ENCODE measurements around the gene CYB561D1. TPM values are rescaled to one million over a fixed set of nuclear protein-coding genes. Genes with fewer than 3 reads are reported as not detected.
"Not testable (repeated sequence)": the region's sequence is repeated elsewhere in the genome, so short reads cannot be mapped to it uniquely, and the experiment has no call there.

Gene CYB561D1
- total RNA-seq, 3 donors from 2014 or later: 6.6 to 9.1 (median 8.2) TPM

DNA sequence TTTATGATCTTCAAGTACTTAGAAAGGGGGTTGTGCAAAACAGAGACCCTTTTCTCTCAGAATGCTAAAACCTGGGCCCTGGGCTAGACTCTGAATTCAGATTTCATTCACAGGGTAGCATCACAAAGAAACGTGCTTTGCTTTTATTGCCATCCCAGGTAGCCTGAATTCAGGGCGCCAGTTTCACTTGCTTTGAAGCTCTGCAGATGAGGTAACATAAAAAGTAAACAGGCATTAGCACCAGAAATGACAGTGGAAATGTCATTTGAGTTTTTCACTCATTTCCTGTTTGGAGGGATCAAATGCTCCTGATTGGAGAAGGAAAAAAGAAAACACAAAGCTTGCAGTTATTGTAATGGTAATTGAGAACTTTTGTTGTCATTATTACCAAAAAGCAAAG lies 25.0 kb upstream of the CYB561D1 start:
- Histone ChIP-seq H3K4me3 (no peak overlapping the region), H3K4me1 (no peaks in the 10 kb centered on the region), H3K27ac (no peak overlapping the region), H3K36me3 (no peaks in the 10 kb centered on the region), H3K9me3 (no peaks in the 10 kb centered on the region), H3K27me3 (peaks cover 3 to 46% of the 10 kb centered on the region in 2 donors)
- TF ChIP-seq POLR2A (IDR thresholded peaks at IDR 0.05) (no peak), POLR2AphosphoS5 (IDR thresholded peaks at IDR 0.05) (no peak)
- TF ChIP-seq, protein P1, sequence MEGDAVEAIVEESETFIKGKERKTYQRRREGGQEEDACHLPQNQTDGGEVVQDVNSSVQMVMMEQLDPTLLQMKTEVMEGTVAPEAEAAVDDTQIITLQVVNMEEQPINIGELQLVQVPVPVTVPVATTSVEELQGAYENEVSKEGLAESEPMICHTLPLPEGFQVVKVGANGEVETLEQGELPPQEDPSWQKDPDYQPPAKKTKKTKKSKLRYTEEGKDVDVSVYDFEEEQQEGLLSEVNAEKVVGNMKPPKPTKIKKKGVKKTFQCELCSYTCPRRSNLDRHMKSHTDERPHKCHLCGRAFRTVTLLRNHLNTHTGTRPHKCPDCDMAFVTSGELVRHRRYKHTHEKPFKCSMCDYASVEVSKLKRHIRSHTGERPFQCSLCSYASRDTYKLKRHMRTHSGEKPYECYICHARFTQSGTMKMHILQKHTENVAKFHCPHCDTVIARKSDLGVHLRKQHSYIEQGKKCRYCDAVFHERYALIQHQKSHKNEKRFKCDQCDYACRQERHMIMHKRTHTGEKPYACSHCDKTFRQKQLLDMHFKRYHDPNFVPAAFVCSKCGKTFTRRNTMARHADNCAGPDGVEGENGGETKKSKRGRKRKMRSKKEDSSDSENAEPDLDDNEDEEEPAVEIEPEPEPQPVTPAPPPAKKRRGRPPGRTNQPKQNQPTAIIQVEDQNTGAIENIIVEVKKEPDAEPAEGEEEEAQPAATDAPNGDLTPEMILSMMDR (IDR thresholded peaks at IDR 0.05): no peak
- DNase-seq (ENCODE audit: low spot score in 2 of 2): no peak
- intact Hi-C loops (cut with DNase I; ENCODE audit: low total_unique reads): no loop called here

DNA sequence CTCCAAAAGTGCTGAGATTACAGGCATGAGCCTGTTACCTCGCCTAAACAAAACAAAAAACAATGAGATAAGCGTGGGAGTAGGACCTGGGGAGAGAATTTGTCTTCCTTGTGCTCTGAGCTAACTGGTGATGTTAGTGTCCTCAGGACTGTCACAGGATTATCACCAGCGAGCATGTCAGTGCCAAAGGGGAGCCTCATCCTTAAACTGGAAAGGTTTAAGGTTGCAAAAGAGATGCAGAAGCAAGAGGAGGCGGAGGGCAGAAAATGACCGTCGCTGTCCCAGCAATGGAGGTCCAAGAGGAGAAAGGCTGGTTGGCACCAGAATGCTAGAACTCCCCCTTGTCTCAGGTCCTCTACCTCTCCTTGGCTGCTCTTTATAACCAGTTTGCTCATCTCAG lies 23.6 kb upstream of the CYB561D1 start:
- TF ChIP-seq POLR2AphosphoS5 (IDR thresholded peaks at IDR 0.05): no peak
- no peak for TF ChIP-seq POLR2A (IDR thresholded peaks at IDR 0.05)
- TF ChIP-seq, protein P1 (IDR thresholded peaks at IDR 0.05): no peak
- no peaks in the 10 kb centered on the region for H3K36me3 ChIP-seq
- H3K27ac ChIP-seq: no peak overlapping the region
- H3K9me3 ChIP-seq: no peaks in the 10 kb centered on the region
- intact Hi-C loops (cut with DNase I; ENCODE audit: low total_unique reads): no loop called here
- peaks cover 3 to 38% of the 10 kb centered on the region in 2 donors for H3K27me3 ChIP-seq
- no peak overlapping the region for H3K4me3 ChIP-seq
- H3K4me1 ChIP-seq: no peaks in the 10 kb centered on the region
- no peak for DNase-seq (ENCODE audit: low spot score in 2 of 2)

DNA sequence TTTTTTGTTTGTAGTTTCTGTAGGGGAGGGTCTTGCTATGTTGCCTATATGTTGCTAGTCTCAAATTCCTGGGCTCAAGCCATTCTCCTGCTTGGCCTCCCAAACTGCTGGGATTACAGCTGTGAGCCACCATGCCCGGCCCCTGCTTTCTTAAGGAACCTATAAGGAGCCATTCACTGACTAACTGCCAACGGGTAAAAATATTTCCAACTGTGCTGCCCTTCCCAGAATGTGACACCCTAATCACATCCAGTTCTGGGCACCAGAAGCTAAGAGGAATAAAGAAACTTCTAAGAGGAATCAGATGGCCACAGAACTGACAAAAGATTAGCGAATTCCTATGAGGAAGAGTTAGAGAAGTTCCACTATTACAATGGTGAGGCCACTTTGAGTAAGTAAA lies 21.1 kb upstream of the CYB561D1 start:
- no peak for DNase-seq (ENCODE audit: low spot score in 2 of 2)
- Histone ChIP-seq H3K4me3 (no peak overlapping the region), H3K4me1 (no peaks in the 10 kb centered on the region), H3K36me3 (no peaks in the 10 kb centered on the region), H3K9me3 (no peaks in the 10 kb centered on the region), H3K27ac (no peak overlapping the region), H3K27me3 (peaks cover 0 to 13% of the 10 kb centered on the region in 2 donors)
- TF ChIP-seq, protein P1 (IDR thresholded peaks at IDR 0.05): no peak
- TF ChIP-seq POLR2AphosphoS5 (IDR thresholded peaks at IDR 0.05) (no peak), POLR2A (IDR thresholded peaks at IDR 0.05) (no peak)
- intact Hi-C loops (cut with DNase I; ENCODE audit: low total_unique reads): no loop called here

DNA sequence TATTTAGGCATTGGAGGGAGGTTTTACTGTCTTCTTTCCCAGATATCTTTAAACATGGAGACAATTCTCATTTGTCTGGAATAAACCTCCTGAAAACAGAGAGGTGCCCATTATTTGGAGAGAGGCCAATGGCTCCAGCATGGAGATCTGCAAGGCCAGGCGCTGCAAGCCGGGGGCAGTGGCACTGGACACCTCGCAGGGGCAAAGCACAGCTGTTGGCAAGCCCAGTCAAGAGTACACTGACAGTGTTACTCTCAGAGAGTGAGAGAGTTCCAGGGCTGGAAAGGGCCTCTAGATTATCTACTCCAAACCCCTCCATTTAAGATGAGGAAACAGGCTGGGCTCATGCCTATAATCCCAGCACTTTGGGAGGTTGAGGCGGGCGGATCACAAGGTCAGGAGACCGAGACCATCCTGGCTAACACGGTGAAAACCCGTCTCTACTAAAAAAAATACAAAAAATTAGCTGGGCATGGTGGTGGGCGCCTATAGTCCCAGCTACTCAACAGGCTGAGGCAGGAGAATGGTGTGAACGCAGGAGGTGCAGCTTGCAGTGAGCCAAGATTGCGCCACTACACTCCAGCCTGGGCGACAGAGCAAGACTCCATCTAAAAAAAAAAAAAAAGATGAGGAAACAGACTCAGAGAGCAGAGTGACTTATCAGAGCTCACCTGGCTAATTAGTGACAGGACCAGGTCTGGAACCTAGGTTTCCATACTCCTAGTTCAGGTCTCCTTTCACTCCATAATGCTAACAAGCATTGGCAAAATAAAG lies 20.4 kb upstream of the CYB561D1 start:
- H3K36me3 ChIP-seq; H3K4me1 ChIP-seq; DNase-seq (ENCODE audit: low spot score in 2 of 2); intact Hi-C loops (cut with DNase I; ENCODE audit: low total_unique reads); H3K27ac ChIP-seq; H3K4me3 ChIP-seq; H3K9me3 ChIP-seq: not testable (repeated sequence)
- H3K27me3 ChIP-seq: peaks cover 0 to 11% of the 10 kb centered on the region in 2 donors

DNA sequence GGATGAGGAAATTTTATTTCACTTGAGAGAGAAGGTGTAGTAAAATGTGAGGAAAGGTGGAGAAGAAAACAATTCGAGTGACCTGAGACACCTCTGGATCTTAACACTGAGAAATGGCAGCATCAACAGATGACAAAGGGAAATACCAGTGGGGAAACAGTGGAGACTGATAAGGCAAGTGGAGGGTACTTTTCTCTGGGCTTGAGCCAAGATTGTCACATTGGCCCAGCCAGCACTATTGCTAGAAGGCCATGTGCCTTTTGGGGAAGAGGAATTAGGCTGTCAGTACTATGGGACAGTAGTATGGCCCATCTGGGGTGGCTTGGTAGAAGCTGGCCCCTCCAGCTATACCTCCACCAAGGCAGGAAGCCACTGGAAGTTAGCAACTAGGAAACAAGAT lies 19.2 kb upstream of the CYB561D1 start:
- TF ChIP-seq, protein P1 (IDR thresholded peaks at IDR 0.05): no peak
- TF ChIP-seq POLR2A (IDR thresholded peaks at IDR 0.05) (no peak), POLR2AphosphoS5 (IDR thresholded peaks at IDR 0.05) (no peak)

More for the DNA sequence above, 19.2 kb upstream of the CYB561D1 start:
- H3K36me3 ChIP-seq: no peaks in the 10 kb centered on the region
- no peaks in the 10 kb centered on the region for H3K4me1 ChIP-seq
- no peak for DNase-seq (ENCODE audit: low spot score in 2 of 2)
- no peak overlapping the region for H3K27ac ChIP-seq
- no peak overlapping the region for H3K4me3 ChIP-seq
- no peaks in the 10 kb centered on the region for H3K9me3 ChIP-seq
- H3K27me3 ChIP-seq: peaks cover 0 to 11% of the 10 kb centered on the region in 2 donors
- intact Hi-C loops (cut with DNase I; ENCODE audit: low total_unique reads): no loop called here

All from breast epithelium (tissue), 4 donors.